Osteoblast (primary cell): ENCODE results near the gene ADGRA3. TPM values are rescaled to one million over a fixed set of nuclear protein-coding genes. Genes with fewer than 3 reads are reported as not detected.

ENCODE experiments used
- DNase-seq: peaks from one replicate; pipeline ENCODE4 v3.0.0; 2011; ENCODE audit warnings: low spot score, mixed read lengths; ENCODE audit not compliant: insufficient read length; ENCODE audit errors: missing footprints
- H2AFZ ChIP-seq: 2 replicates; pipeline ENCODE4 v1.6.0; 2011; ENCODE audit warnings: mild to moderate bottlenecking, low read length
- H3K27ac ChIP-seq: 2 replicates; pipeline ENCODE4 v1.5.1; 2011; ENCODE audit warnings: mild to moderate bottlenecking, low read depth, low read length, moderate library complexity
- H3K27me3 ChIP-seq: 2 replicates; pipeline ENCODE4 v1.6.0; 2012; ENCODE audit warnings: mild to moderate bottlenecking, control low read depth, inconsistent platforms, low read length, moderate library complexity; ENCODE audit not compliant: insufficient read depth
- H3K36me3 ChIP-seq: 2 replicates; pipeline ENCODE4 v1.5.1; 2011; ENCODE audit warnings: mild to moderate bottlenecking, low read length, control low read depth, moderate library complexity; ENCODE audit not compliant: insufficient read depth
- H3K4me1 ChIP-seq: 2 replicates; pipeline ENCODE4 v1.5.1; 2011; ENCODE audit warnings: mild to moderate bottlenecking, low read length, control low read depth, moderate library complexity; ENCODE audit not compliant: insufficient read depth
- H3K4me2 ChIP-seq: 2 replicates; pipeline ENCODE4 v1.6.0; 2011; ENCODE audit warnings: mild to moderate bottlenecking, low read length; ENCODE audit not compliant: insufficient read depth
- H3K4me3 ChIP-seq: fragments of 200-600 bp; sonication (generic); 3 replicates; pipeline ENCODE4 v1.5.1; 2012; ENCODE audit warnings: mild to moderate bottlenecking, low read length, inconsistent platforms; ENCODE audit not compliant: insufficient read depth
- H3K79me2 ChIP-seq: 2 replicates; pipeline ENCODE4 v1.6.0; 2012; ENCODE audit warnings: mild to moderate bottlenecking, low read length, control low read depth, inconsistent platforms; ENCODE audit not compliant: insufficient read depth
- H3K9me3 ChIP-seq: 2 replicates; pipeline ENCODE4 v1.5.1; 2011; ENCODE audit warnings: low read depth, low read length, control low read depth
- H4K20me1 ChIP-seq: 2 replicates; pipeline ENCODE4 v1.6.0; 2012; ENCODE audit warnings: mild to moderate bottlenecking, low read length, control low read depth; ENCODE audit not compliant: insufficient read depth
- total RNA-seq: library from RNA; depleted of rRNA; stranded (reverse); fragments of >200 nt; gene quantifications from 2 replicates; pipeline ENCODE4 v1.2.3, GENCODE V29; 2012
- TF ChIP-seq, protein P1 (sequence below): IDR thresholded peaks from 2 replicates; pipeline ENCODE4 v1.5.1; 2011; ENCODE audit warnings: mild to moderate bottlenecking, low read depth, low read length, moderate library complexity; ENCODE audit errors: extremely low read depth

The ADGRA3 gene
- total RNA-seq, 1 donor: 25.3 TPM

DNA sequence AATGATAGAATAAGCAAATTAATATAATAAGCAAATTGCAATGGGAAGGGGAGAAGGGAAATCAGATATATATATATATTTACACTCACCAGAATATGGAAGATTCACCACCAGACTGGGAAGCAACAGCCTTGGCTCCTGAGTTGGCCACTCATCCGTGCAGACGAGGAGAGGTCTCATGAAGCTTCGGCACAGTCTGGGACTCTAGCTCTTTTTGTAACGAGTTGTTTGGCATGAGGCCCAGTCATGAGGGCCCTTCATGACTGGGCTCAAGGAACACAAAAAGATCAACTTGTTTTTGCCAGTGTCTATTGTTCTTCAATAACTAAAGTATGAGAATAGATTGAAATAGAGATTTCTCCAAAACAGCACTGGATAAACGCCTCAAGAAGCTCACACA, 176.4 kb downstream of the ADGRA3 start:
- DNase-seq: no peak
- TF ChIP-seq, protein P1, sequence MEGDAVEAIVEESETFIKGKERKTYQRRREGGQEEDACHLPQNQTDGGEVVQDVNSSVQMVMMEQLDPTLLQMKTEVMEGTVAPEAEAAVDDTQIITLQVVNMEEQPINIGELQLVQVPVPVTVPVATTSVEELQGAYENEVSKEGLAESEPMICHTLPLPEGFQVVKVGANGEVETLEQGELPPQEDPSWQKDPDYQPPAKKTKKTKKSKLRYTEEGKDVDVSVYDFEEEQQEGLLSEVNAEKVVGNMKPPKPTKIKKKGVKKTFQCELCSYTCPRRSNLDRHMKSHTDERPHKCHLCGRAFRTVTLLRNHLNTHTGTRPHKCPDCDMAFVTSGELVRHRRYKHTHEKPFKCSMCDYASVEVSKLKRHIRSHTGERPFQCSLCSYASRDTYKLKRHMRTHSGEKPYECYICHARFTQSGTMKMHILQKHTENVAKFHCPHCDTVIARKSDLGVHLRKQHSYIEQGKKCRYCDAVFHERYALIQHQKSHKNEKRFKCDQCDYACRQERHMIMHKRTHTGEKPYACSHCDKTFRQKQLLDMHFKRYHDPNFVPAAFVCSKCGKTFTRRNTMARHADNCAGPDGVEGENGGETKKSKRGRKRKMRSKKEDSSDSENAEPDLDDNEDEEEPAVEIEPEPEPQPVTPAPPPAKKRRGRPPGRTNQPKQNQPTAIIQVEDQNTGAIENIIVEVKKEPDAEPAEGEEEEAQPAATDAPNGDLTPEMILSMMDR: no peak

GRCh38 chr4:22338796-22339195, 177.1 kb downstream of the ADGRA3 start:
- TF ChIP-seq, protein P1: no peak
- Histone ChIP-seq H3K9me3 (no peaks in the 10 kb centered on the region), H4K20me1 (no peaks in the 10 kb centered on the region), H2AFZ (no peak overlapping the region), H3K4me3 (no peak overlapping the region), H3K4me1 (no peaks in the 10 kb centered on the region), H3K36me3 (no peaks in the 10 kb centered on the region), H3K27ac (no peak overlapping the region), H3K79me2 (no peaks in the 10 kb centered on the region), H3K4me2 (no peak overlapping the region), H3K27me3 (no peaks in the 10 kb centered on the region)
- no peak for DNase-seq

More for the DNA sequence above, 176.4 kb downstream of the ADGRA3 start:
- Histone ChIP-seq H4K20me1 (no peaks in the 10 kb centered on the region), H3K36me3 (no peaks in the 10 kb centered on the region), H3K4me3 (no peak overlapping the region), H3K27me3 (no peaks in the 10 kb centered on the region), H3K27ac (no peak overlapping the region), H3K4me2 (no peak overlapping the region), H3K4me1 (no peaks in the 10 kb centered on the region), H3K9me3 (no peaks in the 10 kb centered on the region), H3K79me2 (no peaks in the 10 kb centered on the region), H2AFZ (no peak overlapping the region)

Other genes with a start within 250 kb of the ADGRA3 start
- under 0.01 TPM in 1 of 2 replicates, not detected in the other for gene GBA3, start 176.9 kb upstream of the ADGRA3 start, total RNA-seq